Gastrocnemius medialis (tissue), 4 donors: ENCODE results near the gene PLEKHG3. TPM values are rescaled to one million over a fixed set of nuclear protein-coding genes. Genes with fewer than 3 reads are reported as not detected.

Experiments
- ATAC-seq, 2 donors: fragments of 150-250 bp; one replicate each; pipeline ENCODE4 v1.9.1; 2016
- DNase-seq, 2 donors: peaks; one replicate each; pipeline ENCODE4 v3.0.0-alpha.2; 2019
- H3K27ac ChIP-seq, 4 donors: fragments of 200-600 bp; sonication (generic); 1 replicate in 1 of 4; 2 replicates in 3 of 4; pipeline ENCODE4 v1.5.1; 2016 to 2018; ENCODE audit warnings: mild to moderate bottlenecking in 2 of 4, moderate library complexity in 1 of 4
- H3K27me3 ChIP-seq, 3 donors: fragments of 200-600 bp; sonication (generic) in 2 of 3; 1 replicate in 1 of 3; 2 replicates in 2 of 3; pipeline versions ENCODE4 v1.5.1 to v1.6.0; 2016 to 2019; ENCODE audit warnings: mild to moderate bottlenecking in 1 of 3, moderate library complexity in 1 of 3
- H3K36me3 ChIP-seq, 2 donors: fragments of 200-600 bp; sonication (generic) in 1 of 2; one replicate each; pipeline ENCODE4 v1.5.1; 2017 to 2018
- H3K4me1 ChIP-seq, 2 donors: fragments of 200-600 bp; sonication (generic) in 1 of 2; one replicate each; pipeline ENCODE4 v1.5.1; 2016 to 2017; ENCODE audit warnings: mild to moderate bottlenecking in 2 of 2
- H3K4me3 ChIP-seq, 4 donors: fragments of 200-600 bp; sonication (generic) in 3 of 4; 1 replicate in 1 of 4; 2 replicates in 3 of 4; pipeline ENCODE4 v1.5.1; 2016 to 2019; ENCODE audit warnings: mild to moderate bottlenecking in 2 of 4
- H3K9me3 ChIP-seq, 3 donors: fragments of 200-600 bp; sonication (generic) in 2 of 3; 1 replicate in 1 of 3; 2 replicates in 2 of 3; pipeline ENCODE4 v1.5.1; 2016 to 2019
- POLR2A ChIP-seq, 2 donors: fragments of 450-650 bp; IDR thresholded peaks; one replicate each; pipeline ENCODE4 v1.6.1; 2017; ENCODE audit warnings: antibody characterized with exemption in 2 of 2, mild to moderate bottlenecking in 2 of 2, moderate library complexity in 2 of 2
- in situ Hi-C, 4 donors: fragments of 200-750 bp; cut with MboI; loops; one replicate each; pipeline versions ENCODE4 v1.15.0 to v1.8.0; 2017; ENCODE audit warnings: low sequenced_read_pairs in 4 of 4
- intact Hi-C: fragments of 100-400 bp; cut with DNase I; formaldehyde crosslinking; loops from one replicate; pipeline ENCODE4 v1.15.1; 2023; ENCODE audit warnings: low total_unique reads
- total RNA-seq, 4 donors: library from RNA; depleted of rRNA; stranded (reverse); fragments of >200 nt; gene quantifications; one replicate each; pipeline versions ENCODE4 v1.1.0 to v1.2.3, GENCODE V29; 2016
- TF ChIP-seq, protein P1 (sequence below), 5 experiments: fragments of 450-650 bp in 3 of 5; fragments of 200-600 bp in 2 of 5; sonication (generic) in 2 of 5; IDR thresholded peaks in 4 of 5; conservative IDR thresholded peaks in 1 of 5; 1 replicate in 4 of 5; 2 replicates in 1 of 5; pipeline ENCODE4 v1.5.1; 2016 to 2019; ENCODE audit warnings: antibody characterized with exemption in 5 of 5, mild to moderate bottlenecking in 3 of 5, moderate library complexity in 3 of 5

The PLEKHG3 gene
- total RNA-seq, 4 donors from 2014 or later, result 8.8 to 18.8 (median 14.5) TPM

DNA sequence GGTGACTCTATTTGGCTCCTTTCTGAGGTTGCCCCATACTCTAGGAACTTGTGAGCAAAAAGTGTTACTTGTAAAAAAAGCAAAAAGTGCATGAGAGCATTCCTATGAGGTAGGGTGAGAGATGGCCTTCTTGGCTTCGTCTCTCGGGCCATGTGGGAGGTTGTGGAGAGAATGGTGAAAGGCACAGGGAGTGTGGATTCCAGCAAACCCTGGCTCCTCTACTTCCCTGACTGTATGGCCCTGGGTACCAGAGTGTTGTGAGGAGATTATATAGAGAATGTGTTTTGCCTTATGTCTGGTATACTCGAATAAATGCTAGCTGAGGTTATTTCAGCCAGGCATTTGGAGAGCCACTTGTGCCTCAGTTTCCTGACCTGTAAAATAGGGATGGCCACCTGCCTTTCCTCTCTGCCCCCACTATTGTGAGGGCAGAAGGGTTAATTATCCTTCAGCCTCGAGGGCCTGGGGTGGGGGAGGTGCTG lies 11.0 kb downstream of the PLEKHG3 start:
- H3K4me3 ChIP-seq, result peak overlapping the region in 2 of 4 donors; percentile 27 to 35
- H3K27me3 ChIP-seq, result no peaks in the 10 kb centered on the region
- no peak for DNase-seq
- no peaks in the 10 kb centered on the region for H3K36me3 ChIP-seq
- H3K9me3 ChIP-seq, result peaks cover 0 to 2% (median 0%) of the 10 kb centered on the region in 3 donors
- H3K27ac ChIP-seq, result peak overlapping the region; percentile 11 to 67 (median 40)
- intact Hi-C loops, result no loop called here
- no peak for ATAC-seq
- in situ Hi-C loops, result no loop called here
- TF ChIP-seq POLR2A (IDR thresholded peaks at IDR 0.05), result no peak
- TF ChIP-seq, protein P1, sequence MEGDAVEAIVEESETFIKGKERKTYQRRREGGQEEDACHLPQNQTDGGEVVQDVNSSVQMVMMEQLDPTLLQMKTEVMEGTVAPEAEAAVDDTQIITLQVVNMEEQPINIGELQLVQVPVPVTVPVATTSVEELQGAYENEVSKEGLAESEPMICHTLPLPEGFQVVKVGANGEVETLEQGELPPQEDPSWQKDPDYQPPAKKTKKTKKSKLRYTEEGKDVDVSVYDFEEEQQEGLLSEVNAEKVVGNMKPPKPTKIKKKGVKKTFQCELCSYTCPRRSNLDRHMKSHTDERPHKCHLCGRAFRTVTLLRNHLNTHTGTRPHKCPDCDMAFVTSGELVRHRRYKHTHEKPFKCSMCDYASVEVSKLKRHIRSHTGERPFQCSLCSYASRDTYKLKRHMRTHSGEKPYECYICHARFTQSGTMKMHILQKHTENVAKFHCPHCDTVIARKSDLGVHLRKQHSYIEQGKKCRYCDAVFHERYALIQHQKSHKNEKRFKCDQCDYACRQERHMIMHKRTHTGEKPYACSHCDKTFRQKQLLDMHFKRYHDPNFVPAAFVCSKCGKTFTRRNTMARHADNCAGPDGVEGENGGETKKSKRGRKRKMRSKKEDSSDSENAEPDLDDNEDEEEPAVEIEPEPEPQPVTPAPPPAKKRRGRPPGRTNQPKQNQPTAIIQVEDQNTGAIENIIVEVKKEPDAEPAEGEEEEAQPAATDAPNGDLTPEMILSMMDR (IDR thresholded peaks at IDR 0.05 in 4 of 5, conservative IDR thresholded peaks at IDR 0.05 in 1 of 5), result no peak
- H3K4me1 ChIP-seq, result peaks cover 7 to 13% of the 10 kb centered on the region in 2 donors

DNA sequence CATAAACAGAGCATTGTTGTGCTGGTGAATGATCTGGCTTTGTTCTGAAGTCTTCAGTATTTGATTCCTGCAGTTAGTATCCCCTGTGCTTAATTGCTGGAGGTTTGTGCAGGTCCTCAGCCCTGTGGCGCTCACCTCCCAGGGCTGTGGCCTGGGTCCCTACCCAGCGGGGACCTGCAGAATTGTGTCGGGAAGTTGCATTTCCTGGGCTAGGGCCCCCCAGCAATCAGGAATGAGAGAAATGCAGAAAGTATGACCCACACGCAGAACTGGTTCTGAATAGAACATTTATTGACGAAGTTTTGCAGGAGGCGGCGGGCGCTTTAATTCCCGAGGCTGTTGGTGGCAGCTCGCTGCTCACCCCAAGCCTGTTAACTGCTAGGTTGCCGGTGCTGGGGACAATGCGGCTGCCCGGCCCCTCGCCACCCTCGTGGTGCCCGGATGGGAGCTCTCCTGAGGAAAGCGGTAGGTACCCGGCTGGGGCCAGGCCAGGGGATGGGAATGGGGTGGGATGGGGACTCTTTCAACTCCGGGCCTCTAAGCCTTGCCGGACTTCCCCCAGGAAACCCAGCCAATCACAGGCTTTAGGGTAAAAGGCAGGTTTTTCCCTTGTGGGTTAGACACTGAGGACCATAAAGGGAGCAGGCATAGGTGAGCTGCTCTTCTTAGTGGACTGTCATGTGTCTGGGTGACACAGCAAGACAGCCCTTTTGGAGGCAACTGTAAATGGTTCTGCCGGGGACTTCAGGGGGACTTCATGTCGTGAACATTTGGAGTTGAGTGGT lies 11.6 kb downstream of the PLEKHG3 start:
- in situ Hi-C loops (no loop called here), intact Hi-C loops (no loop called here)
- Histone ChIP-seq H3K4me1 (peaks cover 7 to 18% of the 10 kb centered on the region in 2 donors), H3K27me3 (no peaks in the 10 kb centered on the region), H3K9me3 (peaks cover 0 to 2% (median 0%) of the 10 kb centered on the region in 3 donors), H3K36me3 (no peaks in the 10 kb centered on the region), H3K4me3 (peak overlapping the region; percentile 27 to 37 (median 36)), H3K27ac (peak overlapping the region; percentile 11 to 67 (median 62))
- TF ChIP-seq, protein P1 (IDR thresholded peaks at IDR 0.05 in 4 of 5, conservative IDR thresholded peaks at IDR 0.05 in 1 of 5), result no peak
- TF ChIP-seq POLR2A (IDR thresholded peaks at IDR 0.05), result no peak
- DNase-seq (no peak), ATAC-seq (no peak)

DNA sequence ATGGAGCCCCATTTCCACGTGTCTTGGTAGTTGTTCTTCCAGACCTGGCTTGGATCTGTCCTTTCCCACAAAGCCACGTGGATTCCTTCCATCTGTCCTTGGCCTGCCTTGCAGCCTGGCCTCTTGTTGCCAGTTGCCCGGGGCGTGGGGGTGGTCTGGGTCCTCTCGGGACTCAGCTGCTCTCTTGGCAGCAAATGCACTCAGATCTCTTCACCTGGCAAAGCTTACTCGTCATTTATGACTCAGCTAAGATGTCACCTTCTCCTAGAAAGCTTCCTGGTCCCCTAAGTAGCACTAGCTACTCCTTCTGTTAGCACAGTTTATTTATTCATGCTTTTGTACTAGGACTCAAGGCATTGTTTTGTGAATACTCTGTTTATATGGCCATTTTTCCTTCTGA lies 13.6 kb downstream of the PLEKHG3 start:
- intact Hi-C loops (no loop called here), in situ Hi-C loops (no loop called here)
- peak in 1 of 2 donors; percentile 41 for ATAC-seq
- H3K27me3 ChIP-seq, result no peaks in the 10 kb centered on the region
- peaks cover 10 to 21% of the 10 kb centered on the region in 2 donors for H3K4me1 ChIP-seq
- DNase-seq, result no peak
- no peak overlapping the region for H3K4me3 ChIP-seq
- peak overlapping the region; percentile 61 to 67 (median 66) for H3K27ac ChIP-seq
- TF ChIP-seq, protein P1 (IDR thresholded peaks at IDR 0.05 in 4 of 5, conservative IDR thresholded peaks at IDR 0.05 in 1 of 5), result no peak
- no peak for TF ChIP-seq POLR2A (IDR thresholded peaks at IDR 0.05)
- no peaks in the 10 kb centered on the region for H3K36me3 ChIP-seq
- H3K9me3 ChIP-seq, result no peaks in the 10 kb centered on the region

DNA sequence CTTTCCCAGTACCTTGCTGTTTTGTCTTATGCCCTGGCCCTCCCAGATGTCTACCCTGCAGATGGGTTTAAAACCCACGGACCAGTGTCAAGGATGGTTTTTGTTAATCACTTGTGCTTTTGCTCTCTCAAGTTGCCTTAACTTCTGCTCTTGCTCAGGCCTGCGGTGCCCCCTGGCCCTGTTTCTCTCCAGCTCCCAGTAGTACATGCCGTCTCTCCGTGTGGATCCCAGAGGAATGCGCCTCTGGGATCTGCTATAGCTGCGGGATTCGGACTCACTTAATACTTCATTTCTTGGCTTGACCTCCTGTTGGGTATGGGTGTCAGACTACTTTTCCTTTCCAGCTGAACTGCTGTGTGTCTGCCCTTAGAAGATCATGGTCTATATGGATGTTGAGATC lies 14.5 kb downstream of the PLEKHG3 start:
- H3K36me3 ChIP-seq, result no peaks in the 10 kb centered on the region
- H3K27ac ChIP-seq, result peak overlapping the region; percentile 7 to 70 (median 66)
- in situ Hi-C loops, result no loop called here
- no peaks in the 10 kb centered on the region for H3K9me3 ChIP-seq
- TF ChIP-seq, protein P1 (IDR thresholded peaks at IDR 0.05 in 4 of 5, conservative IDR thresholded peaks at IDR 0.05 in 1 of 5), result no peak
- TF ChIP-seq POLR2A (IDR thresholded peaks at IDR 0.05), result no peak
- H3K4me3 ChIP-seq, result no peak overlapping the region
- intact Hi-C loops, result no loop called here
- peaks cover 10 to 21% of the 10 kb centered on the region in 2 donors for H3K4me1 ChIP-seq
- DNase-seq (no peak), ATAC-seq (no peak)
- no peaks in the 10 kb centered on the region for H3K27me3 ChIP-seq
